GM12892 (cell line): ENCODE data around the gene GPR34.

Experiments used
- POLR2A ChIP-seq: IDR thresholded peaks from 2 replicates; pipeline ENCODE4 v1.6.1; 2011; ENCODE audit warnings: low read depth, low read length, control low read depth
- POLR2AphosphoS5 ChIP-seq: IDR thresholded peaks from 2 replicates; pipeline ENCODE4 v1.6.1; 2011; ENCODE audit warnings: low read depth, low read length, control low read depth
- TAF1 ChIP-seq: IDR thresholded peaks from 2 replicates; pipeline ENCODE4 v1.6.1; 2011; ENCODE audit warnings: low read depth, mild to moderate bottlenecking, control low read depth, low read length, borderline replicate concordance

- TF ChIP-seq POLR2A = no peak
- no peak for TF ChIP-seq POLR2AphosphoS5
- no peak for TF ChIP-seq TAF1
Observed at GRCh38 chrX:41728125-41728524, 39.4 kb downstream of the GPR34 start.
